Sigmoid colon (tissue), 4 donors: ENCODE data around the gene COL9A3.

ENCODE experiments used
- CTCF ChIP-seq, 4 experiments: fragments of 450-650 bp in 3 of 4; fragments of 200-600 bp in 1 of 4; IDR thresholded peaks; one replicate each; pipeline ENCODE4 v1.5.1; 2016 to 2019; ENCODE audit warnings: antibody characterized with exemption in 4 of 4, mild to moderate bottlenecking in 3 of 4, moderate library complexity in 2 of 4
- EP300 ChIP-seq, 4 donors: sonication (generic); formaldehyde crosslinking; IDR thresholded peaks; one replicate each; pipeline ENCODE4 v1.6.1; 2017; ENCODE audit warnings: antibody characterized with exemption in 4 of 4
- POLR2A ChIP-seq, 2 donors: fragments of 450-650 bp; IDR thresholded peaks; one replicate each; pipeline ENCODE4 v1.6.1; 2016; ENCODE audit warnings: antibody characterized with exemption in 2 of 2, mild to moderate bottlenecking in 2 of 2, moderate library complexity in 2 of 2
- POLR2AphosphoS5 ChIP-seq, 4 donors: sonication (generic); formaldehyde crosslinking; IDR thresholded peaks; one replicate each; pipeline ENCODE4 v1.6.1; 2017; ENCODE audit warnings: antibody characterized with exemption in 4 of 4

DNA sequence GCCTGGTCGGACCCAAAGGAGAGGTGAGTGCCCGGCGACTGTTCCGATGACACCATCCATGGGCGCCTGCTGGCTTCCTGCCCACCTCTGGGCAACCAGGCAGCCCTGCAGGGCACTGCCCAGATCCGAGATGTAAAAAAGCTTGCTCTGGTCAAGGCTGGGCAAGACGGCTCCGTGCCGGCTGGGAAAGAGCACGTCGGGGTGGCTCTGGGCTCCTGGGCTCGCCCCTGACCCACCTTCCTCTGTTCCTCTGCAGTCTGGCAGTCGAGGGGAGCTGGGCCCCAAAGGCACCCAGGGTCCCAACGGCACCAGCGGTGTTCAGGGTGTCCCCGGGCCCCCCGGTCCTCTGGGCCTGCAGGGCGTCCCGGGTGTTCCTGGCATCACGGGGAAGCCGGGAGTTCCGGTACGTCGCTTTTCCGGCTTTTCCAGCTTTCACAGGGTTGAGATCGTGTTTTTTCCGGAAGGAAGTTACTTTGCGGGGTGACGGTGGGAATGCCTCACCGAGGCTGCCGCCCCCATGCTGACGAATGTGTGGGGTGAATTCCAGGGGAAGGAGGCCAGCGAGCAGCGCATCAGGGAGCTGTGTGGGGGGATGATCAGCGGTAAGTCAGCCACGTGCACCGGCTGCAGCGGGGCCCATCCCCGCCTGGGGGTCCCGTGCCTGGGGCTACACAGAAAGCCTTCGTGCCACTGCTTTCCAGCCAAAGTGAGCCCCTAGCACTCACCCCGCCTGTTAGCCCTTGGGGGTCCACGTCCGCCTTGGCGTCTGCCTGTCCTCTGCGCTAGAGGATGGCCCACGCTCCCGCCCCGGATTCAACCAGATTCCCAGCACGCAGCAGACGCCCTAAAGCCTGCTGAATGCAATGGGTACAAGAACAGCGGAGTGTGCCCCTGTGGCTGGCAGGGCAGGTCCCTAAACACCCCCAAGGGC, 19.3 kb downstream of the COL9A3 start:
- TF ChIP-seq POLR2A (IDR thresholded peaks at IDR 0.05) (no peak), POLR2AphosphoS5 (IDR thresholded peaks at IDR 0.05) (no peak), EP300 (IDR thresholded peaks at IDR 0.05) (no peak), CTCF (IDR thresholded peaks at IDR 0.05) (no peak)
